ENCODE data around the gene PRPSAP1.
A peak's percentile ranks its signal among the peaks of the same experiment; 100 is the strongest.
"Not testable (repeated sequence)": the region's sequence is repeated elsewhere in the genome, so short reads cannot be mapped to it uniquely, and the experiment has no call there.

Gene PRPSAP1

DNA sequence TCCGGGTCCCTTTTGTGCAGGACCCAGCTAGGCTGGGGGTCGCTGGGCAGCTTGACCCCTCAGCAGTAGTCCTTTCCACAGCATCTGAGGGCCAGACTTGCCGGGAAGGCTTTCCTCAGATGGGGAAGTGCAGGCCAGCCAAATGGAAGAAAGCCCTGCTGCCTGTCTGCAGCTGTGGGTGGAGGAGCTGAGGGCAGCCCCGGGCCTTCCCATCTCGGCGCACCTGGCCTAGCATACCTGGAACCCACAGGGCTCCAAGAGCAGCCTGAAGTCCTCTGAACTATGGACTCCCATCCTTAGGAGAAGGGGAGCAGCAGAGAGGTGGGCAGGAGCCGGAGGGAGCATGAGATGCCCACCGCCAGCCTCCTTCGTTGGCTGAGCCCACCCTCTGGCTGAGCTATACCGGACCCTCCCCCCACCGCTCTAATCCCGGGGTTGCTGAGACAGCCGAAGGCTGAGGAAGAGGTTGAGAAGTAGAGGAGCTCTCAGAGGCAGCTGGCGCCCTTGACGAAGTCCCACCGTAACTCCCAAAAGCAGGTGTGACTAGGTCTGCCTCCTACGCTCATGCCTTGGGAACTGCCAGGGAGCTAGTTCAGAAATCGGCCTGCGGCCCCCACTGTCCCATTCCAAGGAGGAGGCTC, 75.3 kb downstream of the PRPSAP1 start:
- DNase-seq (ENCODE audit: low read depth in 2 of 2), result no peak

DNA sequence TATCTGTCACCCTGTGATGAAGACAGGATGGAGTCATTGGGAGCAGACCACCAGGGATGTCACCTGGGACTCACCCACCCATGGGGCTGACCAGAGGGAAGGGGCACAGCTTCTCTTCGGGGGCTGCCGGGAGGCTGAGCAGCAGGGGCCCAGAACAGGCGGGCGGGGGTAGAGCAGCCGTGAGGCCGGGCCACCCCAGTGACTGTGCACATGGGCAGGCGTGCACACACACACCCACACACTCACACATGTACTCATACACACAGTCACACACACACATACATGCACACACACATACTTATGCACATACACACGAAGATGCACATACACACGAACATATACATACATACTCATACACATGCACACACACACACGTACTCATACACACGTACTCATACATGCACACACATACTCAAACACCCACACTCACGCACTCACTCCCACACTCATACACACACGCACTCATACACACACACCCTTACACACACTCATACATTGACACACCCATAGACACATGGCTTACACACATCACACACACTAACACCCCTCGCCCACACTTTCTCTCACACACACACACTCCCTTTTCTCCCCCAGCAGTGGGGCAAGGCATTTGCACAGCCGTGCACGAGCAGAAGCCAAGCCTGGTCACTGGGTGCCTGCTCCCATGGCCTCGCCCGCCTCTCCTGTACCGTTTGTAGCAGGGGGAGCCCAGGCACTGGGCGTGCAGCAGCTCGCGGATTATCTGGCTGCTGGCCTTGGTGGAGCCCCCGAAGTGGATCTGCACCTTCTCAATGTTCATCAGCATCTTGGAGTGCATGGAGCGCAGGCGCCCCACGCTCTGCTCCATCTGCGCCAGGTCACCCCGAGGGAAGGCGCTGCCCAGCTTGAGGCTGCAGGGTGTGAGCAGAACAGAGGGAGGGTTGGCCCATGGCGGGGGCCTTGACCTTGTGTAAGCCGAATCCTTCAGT, 76.1 kb downstream of the PRPSAP1 start:
- no peak for DNase-seq (ENCODE audit: low read depth in 2 of 2)

DNA sequence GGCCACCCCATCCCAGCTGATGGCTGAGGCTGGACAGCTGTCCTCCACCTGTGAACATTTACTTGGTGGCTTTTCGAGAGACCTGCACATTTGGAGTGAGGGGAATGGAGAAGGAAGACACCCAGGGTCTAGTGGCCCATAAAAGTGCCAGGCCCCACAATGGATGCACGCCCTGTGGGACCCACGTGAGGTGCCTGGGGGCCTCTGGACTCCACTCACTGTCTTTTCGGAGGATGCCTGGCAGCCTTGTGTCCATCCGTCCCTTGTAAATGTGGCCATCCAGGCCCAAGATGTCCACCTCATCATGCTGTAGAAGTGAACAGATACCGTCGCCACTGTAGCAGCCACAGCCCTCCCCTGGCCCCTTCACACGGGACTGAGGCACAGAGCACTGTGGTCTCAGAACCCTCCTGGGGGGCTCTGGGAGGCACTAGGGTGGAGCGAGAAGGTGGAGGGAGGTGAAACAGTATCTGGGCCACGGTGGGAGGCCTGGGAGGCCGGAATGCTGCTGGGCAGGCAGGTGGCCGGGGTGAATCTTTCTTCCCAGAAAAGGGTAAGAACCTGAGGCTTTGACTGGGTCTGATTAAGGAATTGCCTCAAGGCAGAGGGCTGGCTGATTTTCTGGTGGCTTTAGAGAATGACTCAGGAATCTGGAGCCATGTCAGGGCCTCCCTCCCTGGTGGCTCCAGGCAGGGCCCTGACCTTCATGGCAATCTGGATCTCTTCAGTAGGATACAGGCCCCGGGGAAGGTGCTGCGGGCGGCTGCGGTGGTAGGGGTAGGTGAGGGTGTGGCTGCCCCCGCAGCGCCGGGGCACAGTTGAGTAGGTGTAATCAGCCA, 77.0 kb downstream of the PRPSAP1 start:
- no peak for DNase-seq (ENCODE audit: low read depth in 2 of 2)

DNA sequence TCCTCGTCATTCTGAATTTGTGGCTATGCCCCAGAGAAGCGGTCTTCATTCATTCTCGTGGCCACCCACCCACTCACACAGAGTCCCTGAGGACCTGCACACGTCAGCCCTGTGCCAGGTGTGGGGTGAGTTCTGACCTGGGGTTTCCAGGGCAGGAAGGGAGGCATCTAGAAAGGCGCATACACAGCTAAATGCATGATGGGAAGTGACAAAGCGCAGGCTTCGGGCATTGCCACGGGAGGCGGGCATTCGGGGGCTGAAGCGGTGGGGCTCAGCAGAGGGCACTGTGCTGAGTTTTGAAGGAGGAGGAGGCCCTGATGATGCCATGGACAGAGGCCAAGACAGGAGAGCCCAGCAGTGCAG, 77.7 kb downstream of the PRPSAP1 start:
- no peak for DNase-seq (ENCODE audit: low read depth in 2 of 2)

- DNase-seq (ENCODE audit: low read depth in 2 of 2), result no peak
Observed at GRCh38 chr17:76275382-76276068, 78.2 kb downstream of the PRPSAP1 start.

DNA sequence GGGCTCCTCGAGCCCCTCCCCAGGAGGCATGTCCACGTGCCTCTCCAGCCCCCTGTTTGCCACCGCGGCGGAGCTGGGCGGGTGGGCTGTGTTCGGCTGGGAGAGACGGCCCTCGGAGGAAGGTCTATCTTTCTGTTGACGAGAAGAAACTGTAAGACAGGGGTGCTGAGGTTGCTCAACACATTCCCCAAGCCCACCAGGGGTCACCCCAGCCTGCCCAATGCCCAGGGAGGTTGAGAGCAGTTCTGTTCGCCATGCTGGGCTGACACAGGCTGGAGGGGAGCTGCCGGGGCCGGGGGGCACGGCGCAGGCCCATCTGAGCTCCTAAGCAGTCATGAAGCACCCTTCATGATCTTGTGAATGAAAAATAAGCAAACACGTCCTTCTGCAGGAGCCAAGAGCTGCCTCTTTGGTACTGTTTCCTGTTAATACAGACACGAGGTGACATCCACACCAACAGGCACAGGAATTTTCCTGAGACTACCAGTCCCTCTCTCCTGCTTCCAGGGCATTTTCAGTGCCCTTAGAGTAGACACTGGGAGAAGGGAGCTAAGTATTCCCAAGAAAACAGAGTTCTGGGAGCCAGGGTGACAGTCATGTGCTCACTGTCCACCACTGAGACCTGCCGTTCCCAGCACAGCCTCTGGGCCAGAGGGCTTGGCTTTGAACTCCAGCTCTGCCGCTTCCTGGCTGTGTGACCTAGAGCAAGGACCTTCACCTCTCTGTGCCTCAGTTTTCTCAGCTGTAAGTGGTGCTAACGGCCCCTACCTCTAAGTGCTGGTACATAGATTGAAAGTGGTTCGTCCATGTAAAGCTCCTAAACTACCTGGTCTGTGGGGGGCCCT, 79.4 kb downstream of the PRPSAP1 start:
- DNase-seq (ENCODE audit: low read depth in 2 of 2), result no peak

DNA sequence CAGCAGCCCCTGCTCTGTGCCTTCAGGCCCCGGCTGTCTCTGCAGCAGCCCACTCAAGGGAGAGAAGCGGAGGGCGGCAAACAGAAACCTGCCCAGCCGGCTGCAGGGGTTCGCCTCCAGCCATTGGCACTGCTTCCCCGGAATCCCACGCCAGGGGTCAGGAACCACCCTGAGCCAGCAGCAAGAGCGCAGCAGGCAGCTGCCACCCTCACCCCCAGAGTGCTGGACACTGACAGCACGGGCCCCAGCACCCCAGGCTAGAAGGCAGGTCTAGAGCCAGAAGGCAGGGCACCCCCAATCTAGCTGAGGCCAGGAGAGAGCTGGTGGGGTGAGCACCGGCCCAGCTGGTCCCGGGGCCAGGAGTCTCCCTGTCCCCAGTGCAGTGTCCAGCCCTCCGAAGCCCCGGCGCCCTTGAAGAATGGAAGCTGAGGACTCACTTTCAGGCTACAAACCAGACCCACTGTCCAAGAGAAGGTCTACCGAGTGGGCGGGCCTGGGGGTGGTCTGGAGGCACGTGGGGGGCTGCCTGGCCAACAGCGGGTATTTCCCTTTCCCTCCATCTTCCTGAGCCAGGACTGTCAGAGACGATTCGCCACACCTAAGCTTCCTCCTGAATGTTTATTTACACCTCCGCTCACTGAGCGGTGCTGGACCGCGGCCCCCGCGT, 80.1 kb downstream of the PRPSAP1 start:
- no peak for DNase-seq (ENCODE audit: low read depth in 2 of 2)

DNA sequence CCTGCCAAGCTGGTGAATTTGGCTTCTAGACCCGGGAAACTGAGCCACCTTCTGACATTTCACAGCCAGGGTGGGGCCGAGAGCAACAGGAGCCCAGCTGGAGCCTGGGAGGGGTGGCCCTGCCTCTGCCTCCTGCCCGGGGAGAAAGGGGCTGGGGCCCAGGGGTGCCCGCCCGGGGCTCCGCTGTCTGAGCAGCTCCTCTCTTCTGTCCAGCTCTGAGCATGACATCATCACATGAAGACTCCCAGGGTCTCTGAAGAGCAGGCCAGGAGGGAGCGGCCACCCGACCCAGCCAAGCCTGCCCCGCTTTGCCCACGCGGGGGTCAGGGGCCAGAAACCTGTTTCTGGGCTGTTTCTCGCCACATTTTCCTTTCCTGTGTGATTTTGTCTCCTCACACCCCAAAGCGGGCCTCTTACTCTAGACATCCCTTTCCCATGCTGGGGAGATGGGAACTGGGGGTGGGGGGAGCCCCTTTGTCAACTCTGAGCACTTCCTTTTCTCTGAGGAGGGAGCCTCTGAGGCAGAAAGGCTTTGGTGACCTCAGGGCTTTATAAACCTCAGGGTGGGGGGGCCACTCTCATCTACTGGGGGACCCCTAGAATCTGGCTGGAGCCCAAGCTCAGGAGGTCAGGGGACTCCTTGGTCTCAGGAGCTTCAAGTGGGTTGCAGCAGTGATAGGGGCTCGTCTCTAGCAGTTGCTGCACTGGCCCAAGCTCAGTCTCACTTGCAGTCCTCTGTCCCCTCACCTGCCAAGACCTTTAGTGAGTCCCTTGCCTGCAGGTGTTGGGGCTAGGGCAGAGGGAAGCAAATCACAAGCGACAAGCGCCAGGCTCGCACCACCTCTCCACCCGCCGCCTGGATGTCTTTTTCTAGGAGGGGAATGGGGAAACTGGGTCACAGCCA, 80.9 kb downstream of the PRPSAP1 start:
- DNase-seq (ENCODE audit: low read depth in 2 of 2), result peak in 1 of 2 donors; percentile 52

DNA sequence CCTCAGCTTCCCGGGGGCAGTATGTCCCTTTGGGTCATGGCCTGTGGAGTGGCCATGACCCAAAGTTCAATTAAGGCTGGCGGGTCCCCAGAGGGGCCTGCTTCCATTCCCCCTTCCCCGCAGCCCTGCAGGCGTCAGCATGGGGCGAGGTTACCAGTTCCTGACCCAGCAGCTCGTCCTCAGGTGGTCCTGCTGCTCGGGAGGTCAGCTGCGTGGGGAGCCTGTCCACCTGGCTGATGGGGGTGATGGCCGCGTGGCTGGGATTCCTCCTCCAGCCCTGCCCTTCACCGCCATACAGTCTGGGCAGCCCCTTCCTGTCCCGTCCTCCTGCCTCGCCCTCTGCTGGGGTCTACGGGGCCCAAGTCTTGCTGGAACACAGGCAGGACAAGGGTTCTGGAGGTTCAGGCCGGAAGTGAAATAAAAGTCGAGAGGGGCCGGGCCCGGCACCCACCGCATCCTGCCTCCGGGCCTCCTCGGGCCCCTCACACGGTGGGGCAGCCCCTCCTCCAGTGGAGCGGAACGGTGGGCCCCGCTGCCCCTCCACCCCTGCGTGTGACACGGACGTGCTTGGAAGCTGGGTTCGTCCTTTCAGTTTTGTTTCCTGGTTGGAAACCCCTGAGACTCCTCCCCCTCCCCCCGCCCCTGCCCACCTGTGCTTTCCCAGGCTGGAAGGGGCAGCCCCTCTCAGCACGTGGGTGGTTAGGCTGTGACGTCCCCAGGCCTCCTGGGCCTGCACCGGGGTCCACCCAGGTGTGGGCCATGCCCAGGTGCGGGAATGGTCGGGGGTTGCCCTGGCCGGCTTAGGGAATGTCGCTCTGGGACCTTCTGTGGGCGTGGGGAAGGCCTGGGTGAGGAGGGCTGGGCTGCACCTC, 81.8 kb downstream of the PRPSAP1 start:
- DNase-seq (ENCODE audit: low read depth in 2 of 2), result peak; percentile 67 to 84

DNA sequence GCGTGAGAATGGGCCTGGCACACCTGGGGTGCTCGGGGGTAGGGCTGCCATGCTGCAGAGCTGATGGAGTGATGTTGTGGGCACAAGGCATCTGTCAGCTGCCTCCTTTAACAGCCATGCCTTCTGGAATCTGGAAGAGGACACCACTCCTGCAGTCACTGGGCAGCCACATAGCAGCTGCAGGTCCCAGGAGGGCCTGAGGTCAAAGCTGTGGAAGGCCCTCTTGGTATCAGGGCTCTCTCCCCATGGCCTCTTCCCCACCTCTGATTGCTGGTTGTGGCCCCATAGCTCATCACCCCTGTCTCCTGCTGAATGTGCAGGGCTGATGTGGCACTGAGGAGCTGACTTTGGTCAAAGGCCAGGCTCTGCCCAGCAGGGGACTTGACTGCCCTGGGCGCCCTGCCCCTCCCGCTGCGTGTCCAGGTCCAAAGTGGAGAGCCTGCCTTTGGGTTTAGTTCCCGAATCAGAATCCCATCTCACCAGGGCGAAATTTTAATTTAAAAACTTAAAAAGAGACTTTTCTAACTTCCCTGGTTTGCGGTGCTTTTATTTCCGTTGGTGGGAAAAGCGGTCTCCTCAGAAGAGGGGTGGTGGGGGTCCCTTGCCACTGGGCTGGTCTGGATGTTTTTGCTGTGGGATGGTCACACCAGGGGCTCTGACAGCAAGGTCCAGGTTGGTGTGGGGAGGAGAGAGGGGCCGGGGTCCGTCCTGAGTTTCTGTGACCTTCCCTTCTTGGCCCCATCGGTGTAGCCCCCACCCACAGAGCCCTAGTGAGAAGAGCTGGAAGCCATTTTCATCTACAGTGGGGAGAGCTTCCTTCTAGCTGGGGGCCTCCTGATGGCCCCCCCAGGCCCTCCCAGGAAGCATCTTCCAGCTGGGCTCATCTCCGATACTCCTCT, 82.7 kb downstream of the PRPSAP1 start:
- no peak for DNase-seq (ENCODE audit: low read depth in 2 of 2)

GRCh38 chr17:76270127-76270592, 83.6 kb downstream of the PRPSAP1 start:
- DNase-seq (ENCODE audit: low read depth in 2 of 2), result no peak

GRCh38 chr17:76268991-76269981, 84.4 kb downstream of the PRPSAP1 start:
- no peak for DNase-seq (ENCODE audit: low read depth in 2 of 2)

- peak; percentile 59 to 60 for DNase-seq (ENCODE audit: low read depth in 2 of 2)
Observed at GRCh38 chr17:76268015-76268749, 85.5 kb downstream of the PRPSAP1 start.

DNA sequence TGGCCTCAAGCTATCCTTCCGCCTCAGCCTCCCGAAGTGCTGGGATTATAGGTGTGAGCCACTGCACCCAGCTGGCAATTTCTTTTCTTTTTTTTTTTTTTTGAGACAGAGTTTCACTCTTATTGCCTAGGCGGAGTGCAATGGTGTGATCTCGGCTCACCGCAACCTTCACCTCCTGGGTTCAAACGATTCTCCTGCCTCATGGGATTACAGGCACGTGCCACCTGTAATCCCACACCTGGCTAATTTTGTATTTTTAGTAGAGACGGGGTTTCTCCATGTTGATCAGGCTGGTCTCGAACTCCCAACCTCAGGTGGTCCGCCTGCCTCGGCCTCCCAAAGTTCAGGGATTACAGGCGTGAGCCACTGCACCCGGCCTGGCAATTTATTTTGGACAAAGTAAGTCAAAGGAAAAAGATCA, 86.1 kb downstream of the PRPSAP1 start:
- DNase-seq (ENCODE audit: low read depth in 2 of 2), result not testable (repeated sequence)

DNA sequence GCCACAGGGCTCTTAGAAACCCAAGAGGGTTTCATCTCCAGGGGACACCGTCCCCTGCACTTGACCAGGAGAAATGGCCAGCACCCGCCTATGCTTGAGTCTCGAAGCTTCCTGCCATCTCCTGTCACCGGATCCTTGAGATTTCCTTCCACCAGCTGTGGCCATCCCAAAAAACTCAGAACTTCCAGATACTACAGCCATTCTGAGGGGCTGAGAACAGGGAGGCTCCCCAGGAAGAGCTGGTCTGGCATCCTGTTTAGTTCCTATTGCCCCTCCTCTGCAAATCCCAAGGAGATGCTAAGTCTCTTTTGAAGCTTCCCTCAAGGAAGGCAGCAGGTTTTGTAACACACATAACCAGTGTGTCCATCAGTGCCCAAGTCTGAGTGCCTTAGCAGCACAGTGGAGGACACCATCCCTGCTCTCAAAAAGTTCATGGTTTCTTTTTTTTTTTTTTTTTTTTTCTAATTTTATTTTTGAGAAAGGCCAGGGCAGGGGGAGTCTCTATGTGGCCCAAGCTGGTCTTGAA, 86.6 kb downstream of the PRPSAP1 start:
- DNase-seq (ENCODE audit: low read depth in 2 of 2), result no peak

Data from stimulated activated CD8-positive, alpha-beta memory T cell treated with anti-CD3 and anti-CD28 coated beads, Interleukin-15, amount 100 ng/mL, for 4 hours (primary cell).